H1 (cell line): ENCODE measurements around the gene NKAIN2. TPM values are rescaled to one million over a fixed set of nuclear protein-coding genes. Genes with fewer than 3 reads are reported as not detected.

Experiments
- CTCF ChIA-PET: fragments of 300-600 bp; sonication (Branson Sonifier 250); formaldehyde crosslinking; loops from one replicate; lab custom pipeline; 2021; ENCODE audit not compliant: partially characterized antibody; lab: Charles Lee
- POLR2A ChIA-PET: fragments of 300-600 bp; sonication (Branson Sonifier 250); formaldehyde crosslinking; loops from one replicate; lab custom pipeline; 2021; ENCODE audit warnings: inconsistent platforms; ENCODE audit not compliant: partially characterized antibody; lab: Charles Lee
- DNase-seq, 2 experiments: peaks; one replicate each; pipeline versions ENCODE4 v3.0.0 to v3.0.0-alpha.2; 2010 to 2022; ENCODE audit warnings: low spot score in 2 of 2, low read depth in 1 of 2, mixed read lengths in 1 of 2
- FAIRE-seq: peaks from 2 replicates; lab custom pipeline; 2011; peaks lifted over from hg19 to GRCh38; lab: Jason Lieb, UNC
- H2AFZ ChIP-seq: 2 replicates; pipeline ENCODE4 v1.8.1; 2012; ENCODE audit warnings: low read length, inconsistent platforms
- H2AK5ac ChIP-seq: 2 replicates; pipeline ENCODE4 v1.6.1; 2013; ENCODE audit warnings: low read depth, low read length
- H2BK120ac ChIP-seq: replicated peaks from 2 replicates; pipeline ENCODE3; 2013; ENCODE audit warnings: low read depth, low read length, inconsistent platforms
- H2BK12ac ChIP-seq: 2 replicates; pipeline ENCODE4 v1.6.1; 2013; ENCODE audit warnings: low read depth, low read length
- H2BK15ac ChIP-seq: 2 replicates; pipeline ENCODE4 v1.6.1; 2013; ENCODE audit warnings: low read length
- H2BK20ac ChIP-seq: 2 replicates; pipeline ENCODE4 v1.6.1; 2013; ENCODE audit warnings: low read length
- H2BK5ac ChIP-seq: 2 replicates; pipeline ENCODE4 v1.6.1; 2013; ENCODE audit warnings: low read depth, low read length
- H3K14ac ChIP-seq: 2 replicates; pipeline ENCODE4 v1.6.1; 2013; ENCODE audit warnings: inconsistent platforms; ENCODE audit not compliant: insufficient read length
- H3K18ac ChIP-seq: 2 replicates; pipeline ENCODE4 v1.6.1; 2013; ENCODE audit warnings: low read length; ENCODE audit errors: extremely low read depth
- H3K23ac ChIP-seq: 2 replicates; pipeline ENCODE4 v1.6.1; 2013; ENCODE audit warnings: inconsistent platforms; ENCODE audit not compliant: insufficient read length
- H3K23me2 ChIP-seq: 2 replicates; pipeline ENCODE4 v1.6.1; 2013; ENCODE audit warnings: low read depth, low read length
- H3K27ac ChIP-seq: 2 replicates; pipeline ENCODE4 v1.6.1; 2011; ENCODE audit warnings: low read depth, low read length, inconsistent platforms
- H3K27me3 ChIP-seq, 4 experiments: replicated peaks in 1 of 4; 1 replicate in 1 of 4; 2 replicates in 3 of 4; pipeline versions ENCODE4 v1.6.1 to v1.8.1; 2011 to 2013; ENCODE audit warnings: low read length in 3 of 4, mild to moderate bottlenecking in 3 of 4, inconsistent platforms in 2 of 4, mixed read lengths in 2 of 4, moderate library complexity in 1 of 4; ENCODE audit not compliant: control insufficient read depth in 3 of 4, insufficient read depth in 3 of 4; ENCODE audit errors: extremely low read depth in 1 of 4
- H3K36me3 ChIP-seq, 4 experiments: 2 replicates each; pipeline versions ENCODE4 v1.6.1 to v1.8.1; 2011 to 2013; ENCODE audit warnings: mild to moderate bottlenecking in 4 of 4, low read length in 3 of 4, moderate library complexity in 2 of 4, control low read depth in 1 of 4, inconsistent platforms in 1 of 4; ENCODE audit not compliant: insufficient read depth in 4 of 4, control insufficient read depth in 2 of 4
- H3K4ac ChIP-seq: replicated peaks from 2 replicates; pipeline ENCODE3; 2013; ENCODE audit warnings: low read length, low read depth, mixed read lengths, inconsistent platforms; ENCODE audit not compliant: insufficient read length
- H3K4me1 ChIP-seq, 4 experiments: replicated peaks in 1 of 4; 1 replicate in 1 of 4; 2 replicates in 3 of 4; pipeline versions ENCODE4 v1.6.1 to v1.8.1; 2011 to 2013; ENCODE audit warnings: low read length in 3 of 4, inconsistent platforms in 2 of 4, mixed read lengths in 1 of 4; ENCODE audit not compliant: insufficient read depth in 4 of 4, control insufficient read depth in 3 of 4
- H3K4me2 ChIP-seq, 2 experiments: 2 replicates each; pipeline versions ENCODE4 v1.6.1 to v1.8.1; 2011 to 2013; ENCODE audit warnings: low read depth in 2 of 2, low read length in 2 of 2, control low read depth in 1 of 2, inconsistent platforms in 1 of 2, mild to moderate bottlenecking in 1 of 2; ENCODE audit not compliant: insufficient read depth in 1 of 2
- H3K4me3 ChIP-seq, 4 experiments: fragments of 200-600, 300-600 bp in 1 of 4; sonication (generic), shearing (Covaris generic), sonication (Bioruptor Twin) in 1 of 4; 2 replicates each; pipeline versions ENCODE4 v1.5.1 to v1.8.1; 2011 to 2016; ENCODE audit warnings: low read length in 4 of 4, low read depth in 3 of 4, control low read depth in 2 of 4, inconsistent platforms in 2 of 4, mild to moderate bottlenecking in 2 of 4, mixed read lengths in 1 of 4, moderate library complexity in 1 of 4; ENCODE audit not compliant: insufficient read depth in 2 of 4; ENCODE audit errors: extremely low read depth in 1 of 4
- H3K56ac ChIP-seq: replicated peaks from 2 replicates; pipeline ENCODE3; 2013; ENCODE audit warnings: low read depth, mild to moderate bottlenecking, mixed read lengths, low read length, inconsistent platforms; ENCODE audit not compliant: insufficient read length
- H3K79me1 ChIP-seq: 2 replicates; pipeline ENCODE4 v1.6.1; 2013; ENCODE audit warnings: low read depth, low read length, control low read depth
- H3K79me2 ChIP-seq, 2 experiments: 2 replicates each; pipeline versions ENCODE4 v1.6.1 to v1.8.1; 2012 to 2013; ENCODE audit warnings: low read length in 2 of 2, mild to moderate bottlenecking in 2 of 2, inconsistent platforms in 1 of 2; ENCODE audit not compliant: insufficient read depth in 2 of 2, control insufficient read depth in 1 of 2
- H3K9ac ChIP-seq, 4 experiments: replicated peaks in 1 of 4; 1 replicate in 1 of 4; 2 replicates in 3 of 4; pipeline versions ENCODE4 v1.6.1 to v1.8.1; 2011 to 2013; ENCODE audit warnings: low read depth in 3 of 4, low read length in 3 of 4, control low read depth in 2 of 4, mild to moderate bottlenecking in 2 of 4, moderate library complexity in 2 of 4, inconsistent platforms in 1 of 4; ENCODE audit errors: extremely low read depth in 1 of 4
- H3K9me3 ChIP-seq, 2 experiments: 2 replicates each; pipeline versions ENCODE4 v1.6.1 to v1.8.1; 2012 to 2013; ENCODE audit warnings: mild to moderate bottlenecking in 2 of 2, moderate library complexity in 2 of 2, control low read depth in 1 of 2, inconsistent platforms in 1 of 2, low read depth in 1 of 2, low read length in 1 of 2, mixed read lengths in 1 of 2; ENCODE audit not compliant: insufficient read depth in 2 of 2
- H4K20me1 ChIP-seq, 2 experiments: replicated peaks in 1 of 2; 2 replicates each; pipeline versions ENCODE3 to v1.8.1; 2011 to 2013; ENCODE audit warnings: inconsistent platforms in 2 of 2, low read length in 2 of 2, mild to moderate bottlenecking in 1 of 2; ENCODE audit not compliant: insufficient read depth in 2 of 2, control insufficient read depth in 1 of 2
- H4K5ac ChIP-seq: 2 replicates; pipeline ENCODE4 v1.6.1; 2013; ENCODE audit warnings: low read length, low read depth, mixed read lengths, inconsistent platforms; ENCODE audit not compliant: insufficient read length
- H4K8ac ChIP-seq: 2 replicates; pipeline ENCODE4 v1.8.0; 2013; ENCODE audit warnings: mild to moderate bottlenecking, moderate library complexity, low read length, inconsistent platforms; ENCODE audit not compliant: insufficient read depth; ENCODE audit errors: extremely low read depth
- H4K91ac ChIP-seq: replicated peaks from 2 replicates; pipeline ENCODE3; 2013; ENCODE audit warnings: low read length, mixed read lengths, inconsistent platforms; ENCODE audit not compliant: insufficient read length
- BACH1 ChIP-seq: IDR thresholded peaks from 2 replicates; pipeline ENCODE4 v1.6.1; 2012; ENCODE audit warnings: low read length, improper control_type of control experiment
- BCL11A ChIP-seq, 2 experiments: IDR thresholded peaks; one replicate each; pipeline ENCODE4 v1.6.1; 2011; ENCODE audit warnings: low read depth in 2 of 2, low read length in 2 of 2, mild to moderate bottlenecking in 2 of 2
- CBX5 ChIP-seq: fragments of 300-800, 300-1000 bp; sonication (generic); IDR thresholded peaks from 2 replicates; pipeline ENCODE4 v1.7.1; 2016; ENCODE audit warnings: antibody characterized with exemption, low read length, low read depth
- CBX8 ChIP-seq: fragments of 300-800, 300-1000 bp; sonication (generic); IDR thresholded peaks from 2 replicates; pipeline ENCODE4 v1.7.1; 2016; ENCODE audit warnings: low read depth, low read length, borderline replicate concordance
- CREB1 ChIP-seq: IDR thresholded peaks from 2 replicates; pipeline ENCODE4 v1.6.1; 2012; ENCODE audit warnings: inconsistent platforms
- HDAC2 ChIP-seq, 2 experiments: fragments of 300-600 bp in 1 of 2; sonication (generic) in 1 of 2; IDR thresholded peaks; 2 replicates each; pipeline ENCODE4 v1.6.1; 2011 to 2012; ENCODE audit warnings: low read depth in 2 of 2, low read length in 2 of 2, mild to moderate bottlenecking in 2 of 2, moderate library complexity in 2 of 2, borderline replicate concordance in 1 of 2, inconsistent platforms in 1 of 2
- KDM5A ChIP-seq: fragments of 200-600 bp; IDR thresholded peaks from 2 replicates; pipeline ENCODE4 v1.7.1; 2012; ENCODE audit warnings: mild to moderate bottlenecking, low read length, inconsistent platforms, mixed read lengths
- SIX5 ChIP-seq: IDR thresholded peaks from 2 replicates; pipeline ENCODE4 v1.6.1; 2011; ENCODE audit warnings: mild to moderate bottlenecking, low read depth, low read length
- TEAD4 ChIP-seq: IDR thresholded peaks from 2 replicates; pipeline ENCODE4 v1.6.1; 2012; ENCODE audit warnings: low read depth, low read length, inconsistent platforms, mixed read lengths
- WGBS, 2 experiments: shearing (Covaris generic) in 1 of 2; methylation state at CpG; one replicate each; pipeline versions ENCODE4 v1.1.6 to v1.1.7; 2013 to 2015; ENCODE audit warnings: low lambda C conversion rate in 2 of 2, mixed read lengths in 2 of 2, inconsistent platforms in 1 of 2, low coverage in 1 of 2, missing lambda C conversion rate in 1 of 2; ENCODE audit not compliant: insufficient replicate concordance in 2 of 2, insufficient coverage in 1 of 2, insufficient read length in 1 of 2; ENCODE audit errors: extremely low coverage in 1 of 2, missing lambda C conversion rate in 1 of 2; 5-methylcytosine and 5-hydroxymethylcytosine counted together
- polyA plus RNA-seq, 7 experiments: library from polyadenylated mRNA; depleted of rRNA in 3 of 7; stranded (reverse) in 5 of 7; unstranded in 2 of 7; fragments of >200 nt in 5 of 7; fragments of 200-250 nt in 2 of 7; gene quantifications; 1 replicate in 5 of 7; 2 replicates in 1 of 7; 4 replicates in 1 of 7; pipeline versions ENCODE4 v1.2.1 to v1.2.3, GENCODE V29; 2011 to 2013; ENCODE audit warnings: missing spikeins in 2 of 7, mixed read lengths in 2 of 7
- total RNA-seq: library from RNA; stranded (reverse); fragmentation: NEBNext Ultra II Directional; extraction: Animal tissue kit (Norgen Biotek cat#: 25700); gene quantifications from 2 replicates; pipeline ENCODE4 v1.2.1, GENCODE V29; 2021
- TF ChIP-seq, protein P1 (sequence below): IDR thresholded peaks from 2 replicates; pipeline ENCODE4 v1.6.1; 2012; ENCODE audit warnings: inconsistent platforms

NKAIN2 gene
- total and polyA plus RNA-seq, 2 of the 8 experiments (the other 6 are each of a cell fraction or from before 2014, with no cell fraction given) = 0.20 to 0.34 TPM

GRCh38 chr6:124069230-124069950 lies 265.7 kb downstream of the NKAIN2 start:
- Histone ChIP-seq H3K23ac (no peak overlapping the region), H3K79me1 (no peaks in the 10 kb centered on the region), H3K79me2 (no peaks in the 10 kb centered on the region), H3K14ac (no peak overlapping the region), H3K4me3 (no peak overlapping the region), H2BK12ac (no peak overlapping the region), H2BK15ac (no peak overlapping the region)
- FAIRE-seq (no peak), DNase-seq (no peak)
- POLR2A ChIA-PET = no interaction called here
- 91% methylated on average over 5 of the region's 5 CpGs; no CpG with 5 or more reads in 1 of the 2 experiments for WGBS, 2 experiments
- no peak for TF ChIP-seq CBX5
- TF ChIP-seq BACH1 = no peak
- no peak for TF ChIP-seq SIX5
- no peak for TF ChIP-seq HDAC2 (IDR thresholded peaks at IDR 0.05; ENCODE audit: borderline replicate concordance in 1 of 2, low read depth in 2 of 2, low read length in 2 of 2)
- TF ChIP-seq, protein P1, sequence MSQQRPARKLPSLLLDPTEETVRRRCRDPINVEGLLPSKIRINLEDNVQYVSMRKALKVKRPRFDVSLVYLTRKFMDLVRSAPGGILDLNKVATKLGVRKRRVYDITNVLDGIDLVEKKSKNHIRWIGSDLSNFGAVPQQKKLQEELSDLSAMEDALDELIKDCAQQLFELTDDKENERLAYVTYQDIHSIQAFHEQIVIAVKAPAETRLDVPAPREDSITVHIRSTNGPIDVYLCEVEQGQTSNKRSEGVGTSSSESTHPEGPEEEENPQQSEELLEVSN = no peak
- no peak for TF ChIP-seq TEAD4
- TF ChIP-seq CREB1 = no peak
- TF ChIP-seq BCL11A (IDR thresholded peaks at IDR 0.05; ENCODE audit: low read depth in 2 of 2, low read length in 2 of 2) = no peak
- TF ChIP-seq CBX8 = no peak
- no peak for TF ChIP-seq KDM5A
- TF ChIP-seq, all 59 proteins: peak for 0
- Histone ChIP-seq H2AFZ (no peak overlapping the region), H3K4me1 (peaks cover 0 to 2% (median 0%) of the 10 kb centered on the region in 4 experiments; a peak in 1 of 7 replicates), H3K9me3 (no peaks in the 10 kb centered on the region), H4K91ac (no peak overlapping the region), H3K27me3 (no peaks in the 10 kb centered on the region), H2BK20ac (no peak overlapping the region), H3K36me3 (no peaks in the 10 kb centered on the region), H4K5ac (no peak overlapping the region), H3K4ac (no peak overlapping the region), H3K4me2 (no peak overlapping the region), H2AK5ac (no peak overlapping the region), H3K9ac (no peak overlapping the region), H3K27ac (no peak overlapping the region), H3K23me2 (no peaks in the 10 kb centered on the region), H4K20me1 (no peaks in the 10 kb centered on the region), H4K8ac (no peak overlapping the region), H2BK5ac (no peak overlapping the region), H3K56ac (no peak overlapping the region), H3K18ac (no peak overlapping the region), H2BK120ac (no peak overlapping the region)
- CTCF ChIA-PET = interaction anchor here (0.8 to 1.4 kb wide), 2 partner anchors 17 to 1124 kb away, joined by 3 read pairs; no protein-coding TSS in a partner anchor
